H1 (cell line): ENCODE measurements around the gene CCT5. TPM values are rescaled to one million over a fixed set of nuclear protein-coding genes. Genes with fewer than 3 reads are reported as not detected.

ENCODE experiments used
- CEBPB ChIP-seq: IDR thresholded peaks from 2 replicates; pipeline ENCODE4 v1.6.1; 2012; ENCODE audit warnings: low read depth, low read length
- RXRA ChIP-seq: IDR thresholded peaks from 2 replicates; pipeline ENCODE4 v1.6.1; 2011; ENCODE audit warnings: low read depth, mild to moderate bottlenecking, low read length, moderate library complexity; ENCODE audit not compliant: insufficient read depth
- SIN3A ChIP-seq, 2 experiments: IDR thresholded peaks in 1 of 2; conservative IDR thresholded peaks in 1 of 2; 2 replicates each; pipeline ENCODE4 v1.6.1; 2011 to 2012; ENCODE audit warnings: low read length in 2 of 2, improper control_type of control experiment in 1 of 2, low read depth in 1 of 2, mild to moderate bottlenecking in 1 of 2
- TAF7 ChIP-seq: optimal IDR thresholded peaks from 2 replicates; pipeline ENCODE3; 2011; ENCODE audit warnings: low read depth, mild to moderate bottlenecking, inconsistent platforms, low read length, moderate library complexity, borderline replicate concordance
- polyA plus RNA-seq, 7 experiments: library from polyadenylated mRNA; depleted of rRNA in 3 of 7; stranded (reverse) in 5 of 7; unstranded in 2 of 7; fragments of >200 nt in 5 of 7; fragments of 200-250 nt in 2 of 7; gene quantifications; 1 replicate in 5 of 7; 2 replicates in 1 of 7; 4 replicates in 1 of 7; pipeline versions ENCODE4 v1.2.1 to v1.2.3, GENCODE V29; 2011 to 2013; ENCODE audit warnings: missing spikeins in 2 of 7, mixed read lengths in 2 of 7
- total RNA-seq: library from RNA; stranded (reverse); fragmentation: NEBNext Ultra II Directional; extraction: Animal tissue kit (Norgen Biotek cat#: 25700); gene quantifications from 2 replicates; pipeline ENCODE4 v1.2.1, GENCODE V29; 2021

Gene CCT5
- total and polyA plus RNA-seq, 2 of the 8 experiments (the other 6 are each of a cell fraction or from before 2014, with no cell fraction given): 425 to 549 TPM

DNA sequence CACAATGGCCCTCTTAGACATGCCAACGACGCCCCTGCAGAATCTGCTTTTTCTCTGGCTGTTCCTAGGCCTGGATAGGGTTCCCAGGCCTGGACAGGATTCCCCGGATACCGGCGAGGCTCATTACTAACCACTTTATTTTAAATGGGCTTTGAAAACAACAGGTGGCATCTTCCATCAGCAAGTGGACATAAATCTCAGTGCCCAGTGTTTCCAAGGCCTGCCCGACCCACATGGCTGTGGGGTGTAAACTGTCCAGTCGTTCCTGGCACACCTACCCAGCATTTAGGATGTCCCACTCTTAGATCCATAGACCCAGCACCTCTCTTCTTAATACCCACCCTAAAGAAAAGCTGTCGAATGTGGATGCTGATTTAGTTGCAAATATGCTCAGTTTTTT, 56.7 kb downstream of the CCT5 start (continued):
- TF ChIP-seq SIN3A (conservative IDR thresholded peaks at IDR 0.05 in 1 of 2, IDR thresholded peaks at IDR 0.05 in 1 of 2; ENCODE audit: low read depth in 1 of 2, low read length in 2 of 2): no peak
- no peak for TF ChIP-seq TAF7
- TF ChIP-seq CEBPB: no peak
- no peak for TF ChIP-seq RXRA
